Measurements from ENCODE around the gene LURAP1L. TPM values are rescaled to one million over a fixed set of nuclear protein-coding genes. Genes with fewer than 3 reads are reported as not detected.
A peak's percentile ranks its signal among the peaks of the same experiment; 100 is the strongest.

LURAP1L gene
- total and polyA plus RNA-seq, 8 donors = 6.5 to 21.1 (median 12.2) TPM

DNA sequence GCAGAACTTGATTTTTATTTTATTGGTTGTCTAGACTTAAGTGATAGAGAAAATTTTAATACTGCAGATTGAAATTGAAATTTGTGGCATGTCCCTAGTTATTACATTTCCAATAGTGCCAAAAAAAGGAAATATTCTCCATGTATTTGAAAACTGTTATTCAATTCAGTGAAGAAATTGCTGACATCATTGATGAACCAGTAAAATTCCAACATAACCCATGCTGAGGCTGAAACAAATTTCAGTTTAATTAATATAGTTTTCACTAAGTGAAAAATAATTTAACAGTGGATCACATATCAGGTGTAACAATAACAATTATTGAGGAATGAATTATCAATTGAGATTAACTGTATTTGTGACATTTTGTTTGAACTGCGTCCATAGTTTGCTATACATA is 38.7 kb downstream of the LURAP1L start:
- FAIRE-seq = no peak
- Histone ChIP-seq H3K4me1 (peaks cover 23 to 44% (median 33%) of the 10 kb centered on the region in 3 donors), H3K27me3 (no peaks in the 10 kb centered on the region), H3K9me3 (no peaks in the 10 kb centered on the region), H3K27ac (peak overlapping the region; percentile 29 to 85 (median 60)), H3K4me3 (peak overlapping the region in 1 of 4 donors; percentile 5), H3K36me3 (no peaks in the 10 kb centered on the region)
- no peak for ATAC-seq
- intact Hi-C loops (cut with DNase I) = no loop called here
- WGBS, 2 donors = 33 to 36% methylated on average over 1 of the region's 1 CpG
- TF ChIP-seq, protein P1, sequence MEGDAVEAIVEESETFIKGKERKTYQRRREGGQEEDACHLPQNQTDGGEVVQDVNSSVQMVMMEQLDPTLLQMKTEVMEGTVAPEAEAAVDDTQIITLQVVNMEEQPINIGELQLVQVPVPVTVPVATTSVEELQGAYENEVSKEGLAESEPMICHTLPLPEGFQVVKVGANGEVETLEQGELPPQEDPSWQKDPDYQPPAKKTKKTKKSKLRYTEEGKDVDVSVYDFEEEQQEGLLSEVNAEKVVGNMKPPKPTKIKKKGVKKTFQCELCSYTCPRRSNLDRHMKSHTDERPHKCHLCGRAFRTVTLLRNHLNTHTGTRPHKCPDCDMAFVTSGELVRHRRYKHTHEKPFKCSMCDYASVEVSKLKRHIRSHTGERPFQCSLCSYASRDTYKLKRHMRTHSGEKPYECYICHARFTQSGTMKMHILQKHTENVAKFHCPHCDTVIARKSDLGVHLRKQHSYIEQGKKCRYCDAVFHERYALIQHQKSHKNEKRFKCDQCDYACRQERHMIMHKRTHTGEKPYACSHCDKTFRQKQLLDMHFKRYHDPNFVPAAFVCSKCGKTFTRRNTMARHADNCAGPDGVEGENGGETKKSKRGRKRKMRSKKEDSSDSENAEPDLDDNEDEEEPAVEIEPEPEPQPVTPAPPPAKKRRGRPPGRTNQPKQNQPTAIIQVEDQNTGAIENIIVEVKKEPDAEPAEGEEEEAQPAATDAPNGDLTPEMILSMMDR (IDR thresholded peaks at IDR 0.05) = no peak
- no peak for DNase-seq

DNA sequence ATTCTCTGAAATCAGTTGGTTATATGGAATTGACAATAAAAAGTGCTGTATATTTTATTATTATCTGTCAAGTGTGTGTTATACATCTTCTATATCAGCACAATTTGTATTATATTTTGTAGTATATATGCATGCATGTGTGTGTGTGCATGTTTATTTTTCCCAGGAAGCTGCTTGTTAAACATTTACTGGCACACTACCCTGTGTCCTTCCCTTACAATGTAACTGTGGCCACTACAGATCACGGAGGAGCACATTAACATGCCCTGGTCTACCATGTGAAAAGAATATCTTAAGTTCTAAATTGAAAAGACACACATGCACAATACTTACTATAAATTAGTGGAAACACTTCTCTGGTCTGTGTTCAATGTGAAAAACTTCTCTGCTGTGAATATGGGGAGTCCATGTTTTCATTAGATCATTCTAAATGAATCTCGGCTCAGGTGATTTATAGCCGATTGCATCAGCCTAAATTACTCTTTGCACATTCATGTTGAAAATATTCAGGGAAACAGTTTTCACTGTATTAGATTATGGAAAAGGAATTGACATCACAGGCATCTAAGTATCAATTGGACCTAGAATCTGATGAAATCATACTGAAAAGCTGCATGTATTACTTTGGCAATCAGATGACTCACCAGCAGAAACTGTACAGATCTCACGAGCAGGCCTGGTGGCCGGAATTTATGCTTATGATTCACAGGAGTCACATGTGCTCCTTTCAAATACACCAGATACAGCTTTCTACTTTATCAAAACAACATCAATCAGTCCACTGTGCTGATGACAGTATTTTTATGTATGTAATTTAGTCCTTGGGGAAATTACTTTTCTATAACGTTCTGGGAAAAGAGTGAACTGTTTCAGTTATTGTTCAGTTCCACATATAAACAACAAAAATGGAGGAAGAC is 39.4 kb downstream of the LURAP1L start:
- intact Hi-C loops (cut with DNase I) = no loop called here

DNA sequence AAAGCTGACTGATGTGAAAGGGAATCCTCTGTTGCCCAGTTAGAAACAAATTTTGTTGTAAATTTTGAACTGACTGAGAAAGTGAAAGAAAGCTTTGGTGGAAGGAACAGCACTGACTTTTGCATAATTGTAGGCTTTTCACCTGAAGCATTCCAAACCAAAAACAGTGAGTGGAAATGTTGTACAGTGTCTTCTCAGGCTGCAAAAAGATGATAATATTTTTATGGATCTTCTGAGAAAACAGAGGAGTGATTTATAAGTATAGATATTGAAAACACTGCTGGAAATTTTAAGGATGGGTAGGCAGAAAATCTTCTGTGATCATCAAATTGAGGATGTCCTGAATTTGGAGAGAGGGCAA is 40.0 kb downstream of the LURAP1L start:
- no peak for FAIRE-seq
- no peaks in the 10 kb centered on the region for H3K36me3 ChIP-seq
- H3K27me3 ChIP-seq = no peaks in the 10 kb centered on the region
- no peaks in the 10 kb centered on the region for H3K9me3 ChIP-seq
- TF ChIP-seq, protein P1 (IDR thresholded peaks at IDR 0.05) = no peak
- peaks cover 23 to 44% (median 33%) of the 10 kb centered on the region in 3 donors for H3K4me1 ChIP-seq
- no peak overlapping the region for H3K4me3 ChIP-seq
- no peak for DNase-seq
- peak overlapping the region; percentile 29 to 85 (median 56) for H3K27ac ChIP-seq
- ATAC-seq = no peak
- intact Hi-C loops (cut with DNase I) = no loop called here

More for the DNA sequence above, 39.4 kb downstream of the LURAP1L start:
- peak; percentile 97 for FAIRE-seq
- H3K4me1 ChIP-seq = peaks cover 23 to 44% (median 33%) of the 10 kb centered on the region in 3 donors
- H3K27ac ChIP-seq = peak overlapping the region; percentile 29 to 85 (median 60)
- TF ChIP-seq, protein P1 (IDR thresholded peaks at IDR 0.05) = peak in 1 of 4 donors; percentile 10
- H3K4me3 ChIP-seq = peak overlapping the region in 1 of 4 donors; percentile 5
- no peaks in the 10 kb centered on the region for H3K36me3 ChIP-seq
- no peaks in the 10 kb centered on the region for H3K27me3 ChIP-seq
- peak in 5 of 6 donors; percentile 37 to 76 (median 54) for DNase-seq
- no peaks in the 10 kb centered on the region for H3K9me3 ChIP-seq
- WGBS, 2 donors = 1 to 5% methylated on average over 6 of the region's 6 CpGs
- ATAC-seq = peak; percentile 80 to 91 (median 82)

DNA sequence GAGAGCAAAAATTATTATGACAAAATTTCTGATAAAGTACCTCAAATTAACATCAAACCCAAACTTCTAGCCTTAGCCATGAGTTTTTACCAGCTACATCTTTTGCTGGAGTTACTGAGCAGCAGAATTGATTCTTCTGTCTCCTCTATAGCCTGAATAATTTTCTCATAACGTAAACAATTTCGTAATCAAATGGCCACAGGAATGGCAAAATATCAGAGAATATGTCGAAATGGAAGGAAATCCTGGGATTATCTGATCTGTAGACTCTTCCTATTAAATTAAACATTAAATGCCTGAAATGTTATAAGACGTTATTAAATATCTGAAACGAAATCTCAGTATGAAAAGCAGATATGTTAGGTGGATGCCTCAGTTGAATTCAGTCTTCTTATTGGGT is 41.1 kb downstream of the LURAP1L start:
- DNase-seq (no peak), ATAC-seq (no peak), FAIRE-seq (no peak)
- Histone ChIP-seq H3K27me3 (no peaks in the 10 kb centered on the region), H3K27ac (peak overlapping the region in 3 of 4 donors; percentile 29 to 85 (median 76)), H3K36me3 (no peaks in the 10 kb centered on the region), H3K4me1 (peaks cover 23 to 44% (median 33%) of the 10 kb centered on the region in 3 donors), H3K4me3 (no peak overlapping the region), H3K9me3 (no peaks in the 10 kb centered on the region)
- TF ChIP-seq, protein P1 (IDR thresholded peaks at IDR 0.05) = no peak
- WGBS, 2 donors = 86 to 92% methylated on average over 5 of the region's 5 CpGs
- intact Hi-C loops (cut with DNase I) = no loop called here

GRCh38 chr9:12816656-12817101 is 41.9 kb downstream of the LURAP1L start:
- Histone ChIP-seq H3K27ac (peak overlapping the region; percentile 18 to 85 (median 53)), H3K9me3 (no peaks in the 10 kb centered on the region), H3K27me3 (no peaks in the 10 kb centered on the region), H3K4me1 (peaks cover 23 to 44% (median 33%) of the 10 kb centered on the region in 3 donors), H3K36me3 (no peaks in the 10 kb centered on the region), H3K4me3 (no peak overlapping the region)
- 30 to 32% methylated on average over 3 of the region's 3 CpGs for WGBS, 2 donors
- ATAC-seq (peak in 1 of 4 donors; percentile 5), DNase-seq (no peak), FAIRE-seq (no peak)
- TF ChIP-seq, protein P1 (IDR thresholded peaks at IDR 0.05) = no peak
- intact Hi-C loops (cut with DNase I) = no loop called here

Data from pancreas (tissue), 10 donors.